GM19099 (cell line): ENCODE results near the gene KLHDC1.

Source experiments
- POLR2A ChIP-seq: IDR thresholded peaks from 3 replicates; pipeline ENCODE4 v1.6.1; 2011; ENCODE audit warnings: low read depth; ENCODE audit not compliant: insufficient read length; ENCODE audit errors: extremely low read depth

Gene KLHDC1

DNA sequence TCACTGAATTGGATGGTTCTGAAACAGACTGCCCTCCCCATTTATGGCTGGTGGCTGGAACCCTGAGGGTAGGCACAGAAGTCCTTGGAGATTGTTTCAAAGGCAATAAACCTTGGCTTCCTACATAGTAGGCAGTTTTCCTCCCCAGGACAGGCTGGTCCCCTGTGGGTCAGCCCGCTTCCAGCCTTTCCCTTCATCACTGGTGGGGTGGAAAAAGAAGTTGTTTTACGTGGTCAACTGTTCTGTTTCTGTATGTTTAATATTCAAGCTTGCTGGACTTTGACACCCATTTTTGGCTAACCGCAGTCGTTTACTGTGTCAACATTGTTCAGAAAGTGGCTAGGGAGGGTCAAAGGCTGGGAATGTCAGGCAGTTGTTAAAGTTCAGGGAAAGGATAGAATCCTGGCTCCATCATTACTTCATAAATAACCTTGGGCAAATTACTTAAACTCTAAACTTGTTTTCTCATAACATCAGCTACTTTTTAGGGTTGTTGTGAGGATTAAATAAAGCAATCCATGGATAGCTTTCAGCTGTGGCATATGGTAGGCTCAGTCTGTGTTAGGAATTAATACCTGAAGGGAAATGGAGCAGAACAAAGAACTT lies 77.4 kb downstream of the KLHDC1 start:
- no peak for TF ChIP-seq POLR2A

DNA sequence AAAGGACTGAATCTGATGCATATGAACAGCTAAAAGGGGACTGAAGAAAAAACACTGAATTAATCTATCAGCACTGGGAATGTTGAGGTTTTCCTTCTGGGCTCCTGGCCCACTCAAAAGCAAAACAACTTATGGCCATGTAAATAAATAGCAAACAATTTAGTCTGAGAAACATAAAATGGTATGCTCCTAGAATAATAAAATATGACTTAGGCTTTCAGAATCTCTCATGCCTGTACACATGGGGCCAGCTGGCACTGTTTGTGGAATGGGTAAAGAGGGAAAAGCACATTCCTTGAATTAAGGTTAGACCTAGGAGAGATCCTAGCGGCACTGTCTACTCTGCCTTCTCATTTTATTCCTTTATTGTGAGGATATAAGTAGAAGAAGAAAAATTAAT lies 81.2 kb downstream of the KLHDC1 start:
- TF ChIP-seq POLR2A = no peak

DNA sequence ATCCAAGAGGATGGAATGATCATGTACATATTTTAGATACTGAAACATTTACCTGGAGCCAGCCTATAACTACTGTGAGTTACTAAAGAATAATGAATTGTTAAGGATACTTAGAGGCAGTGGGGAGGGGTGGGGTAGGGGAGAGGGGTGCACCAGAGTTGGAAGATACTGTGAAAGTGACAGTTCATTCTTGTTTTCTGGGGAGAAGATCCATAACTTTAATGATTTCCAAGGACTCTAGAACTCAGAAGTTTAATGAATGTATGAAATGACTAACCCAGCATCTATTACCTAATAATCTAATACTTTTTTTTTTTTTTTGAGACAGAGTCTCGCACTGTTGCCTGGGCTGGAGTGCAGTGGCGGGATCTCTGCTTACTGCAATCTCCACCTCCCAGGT lies 85.5 kb downstream of the KLHDC1 start:
- no peak for TF ChIP-seq POLR2A

- TF ChIP-seq POLR2A = no peak
Measured at GRCh38 chr14:49783394-49784014, 90.6 kb downstream of the KLHDC1 start.

DNA sequence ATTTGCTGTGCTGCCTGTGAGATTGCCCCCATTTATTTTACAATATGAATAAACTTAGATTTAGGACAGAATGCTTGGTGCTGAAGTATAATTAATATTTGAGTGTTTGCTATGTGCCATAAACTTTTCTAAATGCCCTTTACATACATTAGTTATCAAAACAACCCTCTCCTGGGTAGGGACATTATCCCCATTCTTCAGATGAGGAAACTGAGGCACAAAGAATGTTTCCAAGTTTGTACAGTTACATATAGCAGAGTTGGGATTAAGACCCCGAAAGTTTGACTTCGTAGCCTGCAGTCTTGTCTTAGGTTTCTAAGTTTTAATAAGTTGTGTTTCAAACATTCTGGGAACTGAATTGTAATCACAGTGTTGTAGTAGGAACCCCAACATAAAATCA lies 93.4 kb downstream of the KLHDC1 start:
- TF ChIP-seq POLR2A = no peak

GRCh38 chr14:49792618-49793017 lies 99.7 kb downstream of the KLHDC1 start:
- TF ChIP-seq POLR2A = no peak

DNA sequence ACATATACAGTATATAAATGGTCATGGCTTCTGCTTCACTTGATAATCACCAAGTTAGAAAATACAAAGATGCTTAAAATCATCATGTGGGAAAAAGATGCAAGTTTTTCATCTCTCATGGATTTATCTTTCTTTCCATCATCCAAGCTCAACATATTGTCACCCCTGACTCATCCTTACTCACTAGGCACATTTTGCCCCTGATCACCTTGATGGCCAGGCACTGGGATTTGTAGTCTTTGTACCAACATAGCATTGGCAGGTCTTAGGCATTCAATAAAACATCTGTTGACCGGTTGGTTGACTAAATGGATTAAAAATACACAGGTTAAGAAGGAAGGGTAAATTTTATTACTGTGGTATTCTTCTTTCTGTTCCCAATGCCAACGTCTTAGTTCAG lies 103.1 kb downstream of the KLHDC1 start:
- TF ChIP-seq POLR2A = no peak
